Measurements from ENCODE around the gene TMEM126B. TPM values are rescaled to one million over a fixed set of nuclear protein-coding genes. Genes with fewer than 3 reads are reported as not detected.

The TMEM126B gene
- total RNA-seq, 1 donor from 2014 or later: 29.5 TPM

GRCh38 chr11:85619499-85619898, 8.9 kb upstream of the TMEM126B start:
- TF ChIP-seq CTCF (IDR thresholded peaks at IDR 0.05; ENCODE audit: unreplicated experiment): no peak
- no peak for DNase-seq (ENCODE audit: low spot score in 2 of 2, unreplicated experiment in 2 of 2)
- Mint-ChIP-seq H3K27me3 (ENCODE audit: low read depth) (peaks cover 3% of the 10 kb centered on the region), H3K27ac (no peak overlapping the region), H3K4me3 (no peak overlapping the region), H3K4me1 (no peaks in the 10 kb centered on the region), H3K9me3 (peaks cover 6% of the 10 kb centered on the region), H3K36me3 (peaks cover 2% of the 10 kb centered on the region)

GRCh38 chr11:85620256-85620655, 8.1 kb upstream of the TMEM126B start:
- Mint-ChIP-seq H3K4me3 (no peak overlapping the region), H3K9me3 (peaks cover 6% of the 10 kb centered on the region), H3K27ac (no peak overlapping the region), H3K27me3 (ENCODE audit: low read depth) (peaks cover 8% of the 10 kb centered on the region), H3K4me1 (peaks cover 2% of the 10 kb centered on the region), H3K36me3 (peaks cover 2% of the 10 kb centered on the region)
- no peak for TF ChIP-seq CTCF (IDR thresholded peaks at IDR 0.05; ENCODE audit: unreplicated experiment)
- DNase-seq (ENCODE audit: low spot score in 2 of 2, unreplicated experiment in 2 of 2): no peak

DNA sequence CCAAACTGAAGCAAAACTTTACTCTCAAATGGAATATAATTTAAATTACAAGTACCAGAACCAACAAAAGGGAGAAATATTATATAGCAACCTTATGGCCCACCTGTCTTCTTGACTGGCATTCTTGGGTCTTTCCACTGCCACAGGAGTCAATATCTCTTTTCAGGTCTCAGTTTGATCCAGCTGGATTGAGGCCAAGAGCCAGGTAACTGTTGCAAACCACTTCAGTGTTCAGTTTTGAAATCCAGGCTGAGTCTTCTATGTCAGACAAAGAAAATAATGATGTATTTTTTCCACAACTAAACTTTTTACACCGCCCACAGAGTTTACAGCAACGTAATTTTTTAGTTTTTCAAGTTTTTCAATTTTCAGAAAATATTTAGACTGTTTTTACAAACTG, 1.9 kb upstream of the TMEM126B start:
- peaks cover 12% of the 10 kb centered on the region for H3K27me3 Mint-ChIP-seq (ENCODE audit: low read depth)
- H3K27ac Mint-ChIP-seq: peak overlapping the region; percentile 96
- H3K36me3 Mint-ChIP-seq: no peaks in the 10 kb centered on the region
- peaks cover under 1% of the 10 kb centered on the region for H3K9me3 Mint-ChIP-seq
- H3K4me3 Mint-ChIP-seq: peak overlapping the region; percentile 92
- no peak for DNase-seq (ENCODE audit: low spot score in 2 of 2, unreplicated experiment in 2 of 2)
- H3K4me1 Mint-ChIP-seq: peaks cover 26% of the 10 kb centered on the region
- no peak for TF ChIP-seq CTCF (IDR thresholded peaks at IDR 0.05; ENCODE audit: unreplicated experiment)

GRCh38 chr11:85627332-85627997, 928 bp upstream of the TMEM126B start, which contains the start of gene DLG2:
Gene DLG2 (minus strand): TSS chr11:85627344.
- TF ChIP-seq CTCF (IDR thresholded peaks at IDR 0.05; ENCODE audit: unreplicated experiment): no peak
- Mint-ChIP-seq H3K27ac (peak within 1 kb of the TSS; percentile 96), H3K36me3 (no peaks in the 10 kb centered on the region), H3K9me3 (no peaks in the 10 kb centered on the region), H3K4me3 (peak within 1 kb of the TSS; percentile 92), H3K27me3 (ENCODE audit: low read depth) (peaks cover 12% of the 10 kb centered on the region), H3K4me1 (peaks cover 26% of the 10 kb centered on the region)
- no peak for DNase-seq (ENCODE audit: low spot score in 2 of 2, unreplicated experiment in 2 of 2)

GRCh38 chr11:85628771-85629341, 463 bp downstream of the TMEM126B start:
- TF ChIP-seq CTCF (IDR thresholded peaks at IDR 0.05; ENCODE audit: unreplicated experiment): no peak
- H3K36me3 Mint-ChIP-seq: peaks cover 3% of the 10 kb centered on the region
- no peaks in the 10 kb centered on the region for H3K9me3 Mint-ChIP-seq
- H3K4me3 Mint-ChIP-seq: peak overlapping the region; percentile 92
- peaks cover 26% of the 10 kb centered on the region for H3K4me1 Mint-ChIP-seq
- DNase-seq (ENCODE audit: low spot score in 2 of 2, unreplicated experiment in 2 of 2): no peak
- peak overlapping the region; percentile 96 for H3K27ac Mint-ChIP-seq
- peaks cover 10% of the 10 kb centered on the region for H3K27me3 Mint-ChIP-seq (ENCODE audit: low read depth)
